ENCODE data around the gene PCSK6.
"Not testable (repeated sequence)": the region's sequence is repeated elsewhere in the genome, so short reads cannot be mapped to it uniquely, and the experiment has no call there.

PCSK6 gene

DNA sequence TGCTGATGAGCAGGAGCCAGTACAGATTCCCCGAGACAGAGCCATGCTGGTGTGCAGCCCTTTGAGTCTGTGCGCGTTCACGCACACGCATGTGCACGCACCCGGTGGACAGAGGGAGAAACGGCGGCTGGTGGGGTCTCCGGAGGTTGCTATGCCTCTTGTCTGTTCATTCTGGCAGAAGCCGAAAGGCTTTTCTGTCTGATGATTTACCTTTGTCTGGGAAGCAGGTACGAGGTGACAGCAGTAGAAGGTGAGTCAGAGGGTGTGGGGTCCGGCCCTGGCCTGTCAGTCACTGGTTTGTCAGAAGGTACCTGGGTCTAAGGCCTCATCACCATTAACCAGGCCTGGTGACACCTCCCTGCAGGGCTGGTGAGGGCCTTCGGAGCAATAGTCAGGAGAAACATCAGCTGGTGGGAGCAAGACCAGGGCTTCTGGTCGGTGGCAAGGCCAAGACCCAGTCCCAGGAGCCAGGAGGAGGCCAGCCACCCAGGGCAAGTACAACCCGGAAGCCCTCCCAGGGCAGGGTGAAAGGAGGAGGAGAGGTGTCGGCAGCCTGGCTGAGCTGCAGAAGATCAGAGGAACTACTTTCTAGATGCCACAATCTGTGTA, 7.5 kb downstream of the PCSK6 start:
- no peak for DNase-seq (ENCODE audit: low spot score)

DNA sequence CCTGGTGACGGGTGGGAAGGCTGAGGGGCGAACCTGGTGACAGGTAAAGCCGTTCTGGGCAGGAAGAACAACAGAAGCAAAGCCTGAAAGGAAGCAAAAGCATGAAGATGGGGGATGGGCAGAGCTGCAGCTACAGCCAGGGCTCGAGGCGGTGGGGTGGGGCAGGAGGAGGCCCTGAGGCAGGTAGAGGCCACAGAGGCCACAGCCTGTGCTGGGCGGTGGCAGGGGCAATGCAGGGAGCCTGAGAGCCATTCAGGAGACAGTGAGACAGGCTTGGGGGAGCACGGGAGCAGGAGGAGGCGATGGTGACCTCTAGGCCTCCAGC, 8.2 kb downstream of the PCSK6 start:
- no peak for DNase-seq (ENCODE audit: low spot score)

DNA sequence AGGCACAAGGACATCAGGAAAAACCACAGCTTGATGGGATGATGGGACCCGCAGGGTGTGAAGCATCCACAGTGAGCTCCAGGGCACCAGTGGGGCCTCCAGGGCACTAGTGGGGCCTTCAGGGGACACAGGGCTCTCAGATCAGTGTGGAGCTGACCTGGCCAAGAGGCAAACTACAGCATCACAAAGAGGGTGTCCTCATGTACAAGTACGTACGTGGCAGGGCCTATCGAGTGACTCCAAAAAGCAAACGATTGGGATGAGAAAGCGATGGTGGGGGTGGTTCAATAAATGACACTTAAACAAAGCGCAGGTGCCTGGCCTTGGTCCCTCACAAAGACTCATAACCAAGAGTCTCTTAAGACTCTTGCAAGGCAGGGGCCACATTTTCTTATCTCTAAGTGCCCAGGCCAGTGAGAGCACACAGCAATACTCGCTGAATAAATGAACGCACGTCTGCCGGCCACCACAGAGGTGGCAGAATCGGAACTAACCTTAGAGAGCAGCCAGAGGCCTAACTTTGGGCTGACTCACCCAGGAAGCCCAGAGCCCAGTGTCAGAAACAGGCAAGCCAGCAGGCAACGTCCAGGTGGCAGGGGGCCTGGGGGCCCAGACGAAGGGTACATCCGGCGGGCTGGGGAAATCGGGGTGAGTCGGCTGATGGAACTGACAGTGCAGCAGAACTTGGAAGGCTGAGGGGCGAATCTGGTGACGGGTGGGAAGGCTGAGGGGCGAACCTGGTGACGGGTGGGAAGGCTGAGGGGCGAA, 8.7 kb downstream of the PCSK6 start:
- no peak for DNase-seq (ENCODE audit: low spot score)

DNA sequence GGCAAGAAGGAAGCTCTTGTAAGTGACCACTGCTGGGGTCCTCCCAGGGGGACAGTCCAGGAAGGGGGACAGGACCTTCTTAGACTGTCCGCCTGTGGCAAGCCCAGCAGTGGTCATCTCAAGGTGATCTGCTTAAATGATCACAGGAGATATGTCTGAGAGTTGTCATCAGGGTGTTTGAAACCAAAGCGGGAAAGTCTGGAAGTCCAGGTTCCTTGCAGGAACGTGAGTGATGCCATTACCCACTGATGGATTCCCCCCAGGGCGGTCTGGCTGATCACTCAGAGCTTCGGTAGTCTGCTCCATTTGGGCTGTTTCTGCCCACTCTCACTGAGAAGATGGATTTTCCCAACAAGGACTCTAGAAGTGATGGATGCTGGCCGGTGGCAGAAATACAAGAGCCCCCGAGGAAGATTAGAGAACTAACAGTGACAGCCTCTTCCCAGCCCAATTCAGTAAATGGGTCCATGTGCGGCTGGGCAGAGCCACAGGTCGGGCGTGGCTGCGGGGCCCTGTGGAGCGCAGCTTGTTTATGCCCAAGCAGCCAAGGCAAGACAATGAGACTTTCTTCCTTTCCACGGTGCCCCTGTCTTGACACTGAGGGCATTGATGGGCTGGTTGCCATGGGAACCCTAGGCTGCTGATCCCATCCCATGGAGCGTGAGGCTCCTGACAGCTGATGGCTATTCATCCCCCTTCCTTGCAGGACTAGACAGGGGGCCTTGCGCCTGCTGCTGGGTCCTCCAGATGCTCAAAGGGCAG, 9.5 kb downstream of the PCSK6 start:
- no peak for DNase-seq (ENCODE audit: low spot score)

DNA sequence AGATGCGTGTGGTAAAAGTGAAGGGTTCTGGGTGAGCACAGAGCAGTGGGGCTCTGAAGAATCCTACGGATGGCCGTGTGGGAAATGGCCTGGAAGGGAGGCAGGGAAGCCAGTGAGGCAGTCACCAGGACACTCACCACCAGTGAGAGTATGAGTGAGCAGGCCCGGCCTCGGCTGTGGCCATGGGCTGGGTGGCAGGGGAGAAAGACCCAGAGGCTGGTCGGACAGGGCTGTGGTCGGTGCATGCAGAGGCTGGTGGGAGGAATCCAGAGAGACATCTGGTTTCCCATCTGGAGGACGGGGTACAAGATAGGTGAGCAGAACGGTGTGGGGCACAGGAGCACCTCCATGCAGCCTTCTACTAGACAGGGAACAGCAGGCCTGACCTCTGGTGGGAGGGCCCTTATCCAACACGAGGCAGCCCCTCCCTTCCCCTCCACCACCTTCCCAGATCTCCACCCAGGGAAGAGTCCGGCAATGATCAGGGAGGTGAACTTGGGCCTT, 10.1 kb downstream of the PCSK6 start:
- no peak for DNase-seq (ENCODE audit: low spot score)

DNA sequence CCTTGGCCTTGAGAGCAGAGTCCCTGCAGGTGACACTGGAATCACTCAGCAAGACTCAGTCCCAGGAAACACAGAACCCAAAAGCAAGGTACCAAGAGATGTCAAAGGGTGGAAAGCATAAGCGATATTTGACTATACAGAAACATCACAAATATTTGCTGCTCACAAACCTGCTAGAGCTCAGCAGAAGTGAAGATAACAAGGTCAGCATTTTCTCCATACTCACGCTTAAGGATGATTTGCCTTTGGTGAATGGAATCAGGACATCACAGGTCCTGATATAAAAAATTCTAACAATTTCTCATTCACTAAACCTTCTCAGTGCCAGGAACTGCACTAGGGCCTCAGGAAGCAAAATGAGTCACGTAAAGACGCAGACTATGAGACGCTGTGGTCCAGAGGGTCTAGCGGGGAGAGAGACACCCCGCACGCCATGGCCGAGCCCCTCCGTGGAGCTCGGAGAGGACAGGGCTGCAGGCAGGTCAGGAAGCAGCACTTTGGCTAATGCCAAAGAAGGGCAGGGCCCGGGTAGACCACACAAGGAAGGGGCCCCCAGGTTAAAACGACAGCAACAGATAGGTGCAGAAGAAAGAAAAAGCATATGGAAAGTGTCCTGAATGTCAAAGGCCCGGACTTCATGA, 10.7 kb downstream of the PCSK6 start:
- DNase-seq (ENCODE audit: low spot score) = no peak

DNA sequence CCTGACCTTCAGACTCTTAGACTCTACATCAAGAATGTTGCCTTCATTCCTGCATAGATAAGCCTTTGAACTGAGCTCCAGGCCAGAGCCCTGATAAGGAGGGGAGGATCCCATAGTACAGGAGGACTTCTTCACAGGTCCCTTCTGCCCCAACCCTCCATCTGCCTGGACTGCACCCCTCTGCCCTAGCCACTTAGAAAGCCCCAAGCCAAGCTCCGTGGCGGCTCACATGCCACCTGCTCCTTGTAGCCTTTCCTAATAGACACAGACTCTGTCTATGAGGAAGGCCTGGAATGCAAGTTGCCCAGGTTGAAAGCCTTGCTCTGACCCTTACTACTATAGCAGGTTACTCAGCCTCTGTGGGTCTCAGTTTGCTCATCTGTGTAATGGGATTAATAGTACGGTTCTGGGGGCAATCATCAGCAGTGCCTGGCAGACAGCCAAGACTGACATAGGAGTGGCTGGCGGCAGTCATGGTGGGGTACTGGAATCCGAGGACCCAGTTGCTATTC, 11.6 kb downstream of the PCSK6 start:
- DNase-seq (ENCODE audit: low spot score) = no peak

DNA sequence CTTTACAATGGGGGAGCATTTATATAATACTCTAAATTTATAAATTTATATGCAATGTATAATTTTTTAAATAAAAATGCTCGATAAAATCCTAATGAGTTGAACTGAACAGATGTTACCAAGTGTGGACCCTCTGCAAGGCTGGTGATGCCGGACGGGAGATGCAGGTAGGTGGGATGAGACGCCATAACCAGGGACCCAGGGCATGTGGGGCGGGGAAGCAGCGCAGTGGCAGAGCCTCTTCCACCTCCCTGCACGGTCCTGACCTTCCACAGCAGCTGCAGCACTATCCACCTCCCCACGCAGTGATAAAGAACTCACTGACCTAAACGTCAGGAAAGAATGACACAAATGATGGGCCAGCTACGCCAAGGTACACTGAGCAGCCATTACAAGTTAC, 12.8 kb downstream of the PCSK6 start:
- DNase-seq (ENCODE audit: low spot score) = no peak

DNA sequence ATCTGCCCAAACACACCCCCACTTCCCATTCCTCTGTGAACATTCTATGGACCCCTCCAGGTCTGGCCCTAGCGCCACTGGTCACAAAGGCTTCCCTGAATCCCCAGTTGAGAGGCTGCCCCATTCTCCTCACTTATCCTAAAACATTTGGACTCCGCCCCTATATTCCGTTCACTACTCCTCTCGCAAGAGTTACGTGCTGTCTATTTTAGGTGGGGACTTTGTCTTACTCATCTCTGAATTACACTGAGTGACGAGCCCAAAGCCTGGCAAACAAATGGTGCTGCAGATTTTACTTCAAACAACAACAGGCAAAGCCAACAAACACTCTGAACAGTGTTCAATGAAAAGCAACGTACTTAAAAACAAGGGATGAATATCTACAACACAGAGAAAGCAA, 14.5 kb downstream of the PCSK6 start:
- no peak for DNase-seq (ENCODE audit: low spot score)

DNA sequence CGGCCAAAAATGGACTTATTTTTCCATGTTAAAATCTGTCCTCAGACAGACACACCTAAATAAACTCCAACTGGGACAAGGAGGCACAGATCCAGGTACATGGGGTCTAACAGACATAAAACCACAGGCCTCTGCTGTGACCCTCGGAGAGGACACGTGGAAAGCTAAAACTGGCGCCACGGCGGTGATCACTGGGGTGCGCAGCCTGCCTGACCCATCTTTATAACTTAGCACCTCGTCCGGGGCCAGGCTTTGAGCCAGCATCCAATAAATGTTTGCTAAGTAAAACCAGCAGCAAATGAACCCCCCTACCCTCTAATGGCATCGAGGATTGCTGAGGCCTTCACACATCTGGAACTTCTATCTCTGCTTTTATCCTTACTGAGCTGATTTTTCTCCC, 15.3 kb downstream of the PCSK6 start:
- DNase-seq (ENCODE audit: low spot score) = no peak

DNA sequence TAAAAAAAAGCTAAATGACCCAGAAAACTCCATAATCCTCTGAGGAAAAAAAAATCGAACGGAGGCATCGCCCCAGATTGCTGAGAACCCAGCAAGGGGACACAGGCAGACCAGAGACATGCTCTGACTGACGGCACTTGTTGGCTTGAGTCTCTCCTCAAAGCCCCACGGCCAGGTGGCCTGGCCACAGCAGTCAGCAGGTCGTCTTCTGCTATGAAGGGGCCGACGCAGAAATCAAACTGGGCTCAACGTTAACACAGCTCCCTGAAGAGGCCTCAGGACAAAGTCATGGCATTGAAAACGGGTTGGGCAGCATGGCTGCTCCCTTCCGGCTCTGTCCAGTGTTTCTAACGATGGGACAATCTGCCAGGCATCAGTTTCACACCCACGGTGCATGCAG, 17.5 kb downstream of the PCSK6 start:
- no peak for DNase-seq (ENCODE audit: low spot score)

DNA sequence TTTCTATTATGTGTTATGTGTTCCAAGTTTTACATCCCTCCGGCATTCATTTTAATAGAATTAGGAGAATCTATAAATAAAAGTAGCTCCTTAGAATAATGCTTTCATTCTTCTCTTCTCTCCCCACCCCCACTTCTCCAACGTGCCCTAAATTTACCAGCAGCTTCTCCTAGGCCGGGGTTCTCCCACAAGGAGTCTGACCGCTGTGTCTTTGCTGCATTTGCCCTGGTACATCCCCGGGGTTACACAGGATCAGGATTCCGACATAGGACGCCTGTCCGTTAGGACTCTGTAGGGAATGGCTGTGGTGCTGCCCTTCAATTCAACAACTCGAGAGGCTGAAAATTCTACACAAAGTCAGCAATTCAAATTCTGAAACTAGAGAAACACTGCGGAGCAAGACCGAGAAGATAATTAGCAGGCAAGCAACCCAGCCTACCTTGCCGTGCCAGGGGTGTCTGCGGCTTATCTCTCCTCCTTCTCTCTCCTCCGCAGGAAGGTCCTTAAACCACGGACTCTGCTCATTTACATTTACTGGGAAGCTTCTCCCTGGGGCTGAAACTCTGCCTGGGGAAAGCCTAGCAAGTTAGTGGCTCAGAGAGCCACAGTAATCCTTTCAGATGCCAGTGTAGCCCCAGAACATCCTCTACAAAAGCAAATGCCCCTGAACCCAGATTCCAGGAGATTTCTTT, 18.8 kb downstream of the PCSK6 start:
- no peak for DNase-seq (ENCODE audit: low spot score)

DNA sequence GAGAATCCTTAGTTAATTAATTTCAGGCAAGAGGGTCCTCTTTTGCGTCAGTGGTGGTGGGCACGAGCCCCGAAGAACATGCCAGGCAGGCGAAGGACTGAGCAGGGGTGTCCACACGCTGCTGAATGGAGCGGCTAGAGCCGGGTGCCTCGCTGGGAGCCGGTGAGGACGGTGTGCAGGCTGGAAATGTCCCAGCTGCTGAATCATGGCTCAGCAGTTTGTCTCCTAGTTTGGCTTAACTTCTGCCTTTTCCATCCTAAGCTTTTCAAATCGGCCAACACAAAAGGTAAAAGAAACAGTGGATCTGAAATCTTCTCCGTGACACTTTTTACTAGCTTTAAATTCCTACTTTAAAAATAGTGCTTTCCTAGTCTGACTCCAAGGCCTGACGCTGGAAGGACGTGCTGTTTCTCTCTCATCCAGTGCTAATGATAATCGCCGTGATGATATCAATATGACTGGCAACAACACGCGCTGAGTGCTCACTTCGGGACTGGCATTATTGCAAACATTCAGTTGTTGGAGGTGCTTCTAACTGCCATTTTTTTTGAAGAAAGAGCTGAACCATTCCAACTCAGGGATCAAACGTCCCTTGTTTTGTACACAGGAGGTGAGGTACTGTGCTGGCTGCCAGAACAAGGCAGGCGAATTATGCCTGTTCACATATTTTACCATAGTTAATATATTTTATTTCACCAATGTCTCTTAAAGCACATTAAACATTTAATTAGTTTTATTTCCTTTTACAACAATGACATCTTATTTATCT, 19.8 kb downstream of the PCSK6 start:
- no peak for DNase-seq (ENCODE audit: low spot score)

DNA sequence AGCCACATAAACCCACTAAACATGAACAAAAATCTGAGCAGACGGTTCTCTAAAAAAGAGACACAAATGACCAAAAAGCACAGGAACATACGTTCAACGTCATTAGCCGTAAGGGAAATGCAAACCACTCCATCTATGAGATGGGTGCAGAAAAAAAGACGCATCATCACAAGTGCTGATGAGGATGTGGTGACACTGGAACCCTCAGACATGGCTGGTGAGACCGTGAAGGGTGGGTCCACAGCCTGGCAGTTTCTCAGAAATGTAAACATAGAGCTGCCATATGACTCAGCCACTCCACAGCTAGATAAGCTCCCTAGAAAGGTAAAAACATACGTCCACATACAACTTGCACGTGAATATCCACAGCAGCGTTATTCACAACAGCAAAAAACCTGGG, 23.3 kb downstream of the PCSK6 start:
- DNase-seq (ENCODE audit: low spot score) = no peak

DNA sequence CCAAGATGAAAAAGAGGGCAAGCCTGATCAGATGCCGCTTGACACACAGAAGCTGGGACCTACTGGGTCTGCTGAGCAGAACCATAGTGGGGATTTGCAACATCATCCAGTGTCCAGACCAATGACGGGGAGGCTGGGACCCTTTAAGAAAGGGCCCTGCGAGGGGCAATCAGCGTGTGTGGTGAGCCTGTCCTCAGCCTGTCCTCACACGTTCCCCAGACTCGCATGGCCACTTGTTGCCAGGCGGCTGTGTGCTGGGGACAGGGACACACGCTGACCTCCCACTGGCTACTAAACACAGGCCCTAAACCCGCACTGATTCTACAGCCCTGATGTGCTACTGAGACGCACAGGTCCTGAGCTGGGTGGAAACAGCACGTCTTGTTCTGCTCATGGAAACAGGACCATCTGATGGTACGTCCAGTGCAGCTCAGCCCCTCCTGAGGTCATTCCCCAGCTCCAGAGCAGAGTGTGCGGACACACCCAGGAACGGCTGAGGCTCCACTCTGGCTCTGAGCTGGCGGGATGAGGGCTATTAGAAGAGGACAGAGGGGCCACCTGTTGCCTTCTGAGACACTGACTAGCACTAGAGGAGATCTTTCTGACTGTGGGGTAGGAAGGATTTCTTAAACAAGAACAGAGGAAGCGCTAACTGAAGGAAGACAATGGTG, 24.4 kb downstream of the PCSK6 start:
- DNase-seq (ENCODE audit: low spot score) = no peak

DNA sequence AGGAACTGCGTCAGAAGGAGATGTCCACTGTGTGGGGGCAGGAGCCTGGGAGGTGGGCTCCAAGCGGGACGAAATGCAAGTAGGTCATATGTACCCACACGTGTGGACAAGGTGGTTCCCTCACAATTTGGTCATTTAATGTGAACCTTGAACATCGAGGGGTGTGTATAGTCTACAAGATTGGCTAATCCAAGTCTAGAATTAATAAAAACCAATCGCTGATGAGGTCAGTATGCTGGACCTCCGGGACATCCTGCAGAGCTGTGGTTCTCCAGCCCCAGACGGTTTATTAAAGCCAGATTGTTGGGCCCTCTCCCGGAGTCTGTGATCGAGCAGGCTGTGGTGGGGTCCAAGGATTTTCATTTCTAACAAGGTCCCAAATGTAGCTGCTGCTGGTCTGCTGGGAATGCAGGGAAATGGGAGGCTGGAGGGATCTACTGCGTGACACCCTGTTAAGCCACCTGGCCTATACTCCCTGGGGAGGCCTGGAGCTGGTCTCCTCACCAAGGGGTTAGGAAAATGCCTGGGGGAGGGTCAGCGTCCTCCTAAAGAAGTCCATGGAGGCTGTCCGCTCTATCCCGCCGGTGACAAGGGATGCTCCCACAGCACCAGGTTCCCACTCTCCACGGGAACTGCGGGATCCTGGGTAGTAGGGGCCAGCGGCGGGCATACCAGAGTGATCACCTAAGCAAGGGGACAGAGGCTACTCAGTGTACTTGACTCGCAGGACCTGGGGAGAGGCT, 25.1 kb downstream of the PCSK6 start:
- DNase-seq (ENCODE audit: low spot score) = no peak

DNA sequence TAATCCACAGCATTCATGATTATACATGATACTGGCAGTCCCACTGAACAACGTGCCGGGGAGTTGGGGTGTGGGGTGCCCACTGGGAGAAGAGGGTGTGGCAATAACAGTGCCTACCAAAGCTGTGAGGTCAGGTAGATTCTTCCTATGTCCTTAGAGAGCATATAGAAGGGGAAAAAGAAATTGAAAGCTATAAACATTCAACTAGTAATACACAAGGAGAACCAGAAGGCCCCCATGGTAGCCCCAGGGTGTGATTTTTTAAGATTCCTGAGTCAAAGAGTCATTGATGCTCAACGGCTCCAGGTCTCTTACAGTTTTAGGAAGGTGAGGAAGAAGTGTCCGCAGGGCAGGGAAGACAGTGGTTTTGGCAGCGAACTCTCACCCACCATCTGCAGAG, 25.8 kb downstream of the PCSK6 start:
- DNase-seq (ENCODE audit: low spot score) = not testable (repeated sequence)

DNA sequence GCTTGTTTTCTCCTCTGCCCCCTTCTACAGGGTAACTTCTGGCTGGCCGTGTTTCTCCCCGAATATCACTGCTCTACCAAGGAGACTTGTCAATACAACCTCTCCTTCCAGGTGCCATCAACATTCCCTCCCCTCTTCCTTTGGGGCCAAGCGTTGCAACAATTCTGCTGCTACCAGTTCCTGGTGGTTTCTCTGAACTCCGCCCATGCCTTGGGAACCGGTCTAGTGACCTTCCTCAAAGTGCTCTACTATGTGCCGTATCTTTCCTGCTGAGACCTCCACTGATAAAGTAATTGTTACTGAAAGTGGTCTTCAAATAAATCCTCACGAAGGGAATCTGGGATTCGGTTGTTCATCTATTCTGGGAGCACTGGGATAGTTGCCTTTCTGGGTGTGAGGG, 26.2 kb downstream of the PCSK6 start:
- no peak for DNase-seq (ENCODE audit: low spot score)

DNA sequence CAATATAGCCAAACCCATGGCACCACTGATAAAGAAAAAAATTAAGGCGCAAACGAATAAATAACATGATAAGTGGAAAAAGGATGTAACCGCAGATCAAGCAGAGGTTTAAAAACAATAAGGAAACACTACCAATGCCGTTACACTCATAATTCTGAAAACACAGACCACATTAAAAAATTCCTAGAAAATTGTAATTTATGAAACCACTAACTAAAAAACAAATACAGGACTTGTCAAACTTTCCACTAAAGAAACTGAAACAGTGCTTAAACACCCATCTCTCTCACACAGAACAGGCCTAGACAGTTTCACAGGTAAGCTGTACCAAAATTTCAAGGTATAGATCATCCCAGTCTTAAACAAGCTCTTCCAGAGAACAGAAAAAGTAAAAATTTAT, 28.4 kb downstream of the PCSK6 start:
- no peak for DNase-seq (ENCODE audit: low spot score)

Data from SW480 (cell line).